HEK293T (cell line): ENCODE data around the gene CENPT.

Experiments
- ARNT ChIP-seq: fragments of 450-650 bp; IDR thresholded peaks from 2 replicates; pipeline ENCODE4 v1.6.1; 2017; ENCODE audit warnings: mild to moderate bottlenecking
- BHLHE40 ChIP-seq: fragments of 450-650 bp; IDR thresholded peaks from 2 replicates; pipeline ENCODE4 v1.6.1; 2016; ENCODE audit warnings: mild to moderate bottlenecking, moderate library complexity, borderline replicate concordance
- CTBP1 ChIP-seq: fragments of 450-650 bp; IDR thresholded peaks from 2 replicates; pipeline ENCODE4 v1.6.1; 2016; ENCODE audit warnings: borderline replicate concordance
- ELF4 ChIP-seq: fragments of 450-650 bp; IDR thresholded peaks from 2 replicates; pipeline ENCODE4 v1.6.1; 2017; ENCODE audit warnings: antibody characterized with exemption
- FOXA1 ChIP-seq: fragments of 450-650 bp; IDR thresholded peaks from 2 replicates; pipeline ENCODE4 v1.6.1; 2016; ENCODE audit warnings: mild to moderate bottlenecking
- FOXK2 ChIP-seq: fragments of 450-650 bp; IDR thresholded peaks from 2 replicates; pipeline ENCODE4 v1.6.1; 2016; ENCODE audit warnings: mild to moderate bottlenecking
- FOXM1 ChIP-seq: fragments of 450-650 bp; IDR thresholded peaks from 2 replicates; pipeline ENCODE4 v1.6.1; 2017; ENCODE audit warnings: mild to moderate bottlenecking, borderline replicate concordance
- HDGF ChIP-seq: fragments of 450-650 bp; IDR thresholded peaks from 2 replicates; pipeline ENCODE4 v1.6.1; 2017; ENCODE audit warnings: antibody characterized with exemption, borderline replicate concordance
- L3MBTL2 ChIP-seq: fragments of 450-650 bp; conservative IDR thresholded peaks from 2 replicates; pipeline ENCODE4 v1.6.1; 2016; ENCODE audit warnings: mild to moderate bottlenecking
- SP1 ChIP-seq: fragments of 450-650 bp; IDR thresholded peaks from 2 replicates; pipeline ENCODE4 v1.6.1; 2017
- SUZ12 ChIP-seq: fragments of 450-650 bp; IDR thresholded peaks from 2 replicates; pipeline ENCODE4 v1.6.1; 2016; ENCODE audit warnings: mild to moderate bottlenecking
- TARDBP ChIP-seq: fragments of 450-650 bp; IDR thresholded peaks from 2 replicates; pipeline ENCODE4 v1.6.1; 2016
- ZNF384 ChIP-seq: fragments of 450-650 bp; IDR thresholded peaks from 2 replicates; pipeline ENCODE4 v1.6.1; 2016
- TF ChIP-seq, protein P1 (sequence below): fragments of 450-650 bp; IDR thresholded peaks from 2 replicates; pipeline ENCODE4 v1.6.1; 2016

DNA sequence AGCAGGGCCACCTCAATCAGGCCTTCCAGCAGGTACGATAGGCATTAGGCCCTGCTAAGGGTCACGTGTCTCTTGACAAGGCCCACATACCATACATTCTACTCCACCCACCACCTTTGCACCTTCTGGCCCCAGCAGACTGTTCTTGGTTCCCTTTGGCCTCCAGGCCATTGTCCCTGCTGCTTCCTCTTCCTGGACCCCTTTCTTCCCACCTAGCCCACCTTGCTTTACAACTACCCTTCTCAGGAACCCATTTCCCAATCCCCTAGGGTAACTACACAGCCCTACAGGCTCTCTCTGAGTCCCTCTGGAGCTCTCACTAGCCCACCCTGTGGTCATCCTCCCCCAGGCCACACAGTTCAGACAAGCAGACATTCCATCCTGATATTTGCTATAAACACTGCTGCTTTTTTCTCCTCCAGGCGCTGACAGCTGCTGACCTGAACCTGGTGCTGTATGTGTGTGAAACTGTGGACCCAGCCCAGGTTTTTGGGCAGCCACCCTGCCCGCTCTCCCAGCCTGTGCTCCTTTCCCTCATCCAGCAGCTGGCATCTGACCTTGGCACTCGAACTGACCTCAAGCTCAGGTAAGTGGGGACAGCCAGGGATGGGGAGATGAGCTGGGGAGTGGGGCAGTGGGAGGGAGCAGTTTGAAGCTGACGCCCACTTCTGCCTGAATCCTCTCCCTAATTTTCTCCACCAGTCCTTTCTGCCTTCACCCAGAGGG, 35.8 kb upstream of the CENPT start:
- TF ChIP-seq FOXM1 (no peak), SP1 (no peak), TARDBP (no peak), FOXA1 (no peak), HDGF (no peak), BHLHE40 (no peak), SUZ12 (no peak), ELF4 (no peak), ARNT (no peak), FOXK2 (no peak), ZNF384 (no peak), L3MBTL2 (no peak), CTBP1 (no peak)
- TF ChIP-seq, protein P1, sequence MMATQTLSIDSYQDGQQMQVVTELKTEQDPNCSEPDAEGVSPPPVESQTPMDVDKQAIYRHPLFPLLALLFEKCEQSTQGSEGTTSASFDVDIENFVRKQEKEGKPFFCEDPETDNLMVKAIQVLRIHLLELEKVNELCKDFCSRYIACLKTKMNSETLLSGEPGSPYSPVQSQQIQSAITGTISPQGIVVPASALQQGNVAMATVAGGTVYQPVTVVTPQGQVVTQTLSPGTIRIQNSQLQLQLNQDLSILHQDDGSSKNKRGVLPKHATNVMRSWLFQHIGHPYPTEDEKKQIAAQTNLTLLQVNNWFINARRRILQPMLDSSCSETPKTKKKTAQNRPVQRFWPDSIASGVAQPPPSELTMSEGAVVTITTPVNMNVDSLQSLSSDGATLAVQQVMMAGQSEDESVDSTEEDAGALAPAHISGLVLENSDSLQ = no peak
